Activated CD8-positive, alpha-beta T cell treated with anti-CD3 and anti-CD28 coated beads for 36 hours (primary cell): ENCODE results near the gene CCDC127. TPM values are rescaled to one million over a fixed set of nuclear protein-coding genes. Genes with fewer than 3 reads are reported as not detected.

Experiments
- ATAC-seq: fragments of 200-7000 bp; cut with Tn5 transposase; one replicate; pipeline ENCODE4 v1.10.0; 2021; ENCODE audit warnings: mild to moderate bottlenecking, moderate library complexity
- CTCF ChIA-PET: fragments of 350-600 bp; sonication (Branson Sonifier 250); formaldehyde crosslinking; loops from one replicate; lab custom pipeline; 2021; ENCODE audit warnings: antibody characterized with exemption; lab: Charles Lee
- POLR2A ChIA-PET: fragments of 350-600 bp; sonication (Branson Sonifier 250); formaldehyde crosslinking; loops from one replicate; lab custom pipeline; 2021; ENCODE audit warnings: antibody characterized with exemption; lab: Charles Lee
- DNase-seq: peaks from one replicate; pipeline ENCODE4 v3.0.0-alpha.2; 2020
- H3K27ac Mint-ChIP-seq: one replicate; pipeline ENCODE4 v1.8.0; 2021; ENCODE audit warnings: mild to moderate bottlenecking, mixed read lengths
- H3K27me3 Mint-ChIP-seq: one replicate; pipeline ENCODE4 v1.8.0; 2021; ENCODE audit warnings: mixed read lengths
- H3K36me3 Mint-ChIP-seq: one replicate; pipeline ENCODE4 v1.8.0; 2021; ENCODE audit warnings: low read depth, mixed read lengths
- H3K4me1 Mint-ChIP-seq: one replicate; pipeline ENCODE4 v1.8.0; 2021; ENCODE audit warnings: low read depth, mixed read lengths
- H3K4me3 Mint-ChIP-seq: one replicate; pipeline ENCODE4 v1.8.0; 2021; ENCODE audit warnings: mild to moderate bottlenecking, moderate library complexity, mixed read lengths
- H3K9me3 Mint-ChIP-seq: one replicate; pipeline ENCODE4 v1.8.0; 2021; ENCODE audit warnings: mixed read lengths
- CTCF ChIP-seq: fragments of 200-600 bp; IDR thresholded peaks from one replicate; pipeline ENCODE4 v1.8.0; 2022; ENCODE audit warnings: antibody characterized with exemption, mild to moderate bottlenecking
- intact Hi-C: fragments of 100-400 bp; cut with micrococcal nuclease; formaldehyde crosslinking; loops from one replicate; pipeline ENCODE4 v1.10.0; 2022
- total RNA-seq, 2 experiments: library from RNA; stranded (reverse); gene quantifications; one replicate each; pipeline ENCODE4 v1.2.3, GENCODE V29; 2021

Gene CCDC127
- total RNA-seq, 2 experiments from 2014 or later = 4.2 to 4.3 TPM

- H3K9me3 Mint-ChIP-seq = no peaks in the 10 kb centered on the region
- H3K27ac Mint-ChIP-seq = no peak overlapping the region
- POLR2A ChIA-PET = no interaction called here
- H3K36me3 Mint-ChIP-seq = no peaks in the 10 kb centered on the region
- peaks cover 6% of the 10 kb centered on the region for H3K27me3 Mint-ChIP-seq
- no peaks in the 10 kb centered on the region for H3K4me1 Mint-ChIP-seq
- ATAC-seq (no peak), DNase-seq (no peak)
- CTCF ChIA-PET = no interaction called here
- no peak overlapping the region for H3K4me3 Mint-ChIP-seq
- intact Hi-C loops = no loop called here
- no peak for TF ChIP-seq CTCF
These were observed 58.3 kb downstream of the CCDC127 start for GRCh38 chr5:159448-160172.

DNA sequence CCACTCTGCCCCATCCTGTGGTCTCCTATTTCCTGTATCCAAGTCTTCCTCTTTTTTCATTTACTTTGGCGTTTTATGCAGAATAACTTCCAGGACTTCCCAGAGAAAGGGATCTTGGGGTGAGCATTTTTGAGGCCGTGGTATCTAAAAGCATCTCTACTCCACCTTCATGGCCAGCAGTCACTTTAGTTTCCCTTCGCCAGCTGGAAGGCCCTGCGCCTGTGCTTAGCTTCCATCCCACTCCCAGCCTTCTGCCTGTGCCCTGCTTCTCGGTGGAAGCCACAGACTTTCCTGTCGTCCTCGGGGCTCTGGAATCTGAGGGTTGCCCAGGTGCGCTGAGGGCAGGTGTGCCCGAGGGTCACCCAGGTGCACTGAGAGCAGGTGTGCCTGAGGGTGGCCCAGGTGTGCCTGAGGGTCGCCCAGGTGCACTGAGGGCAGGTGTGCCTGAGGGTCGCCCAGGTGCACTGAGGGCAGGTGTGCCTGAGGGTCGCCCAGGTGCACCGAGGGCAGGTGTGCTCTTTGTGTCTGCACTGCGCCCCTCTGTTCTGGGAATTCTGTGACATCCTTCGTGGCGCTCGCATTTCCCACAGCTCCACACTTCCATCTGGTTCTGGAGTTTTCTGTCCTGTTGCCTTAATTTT lies 59.0 kb downstream of the CCDC127 start:
- ChIA-PET POLR2A (no interaction called here), CTCF (no interaction called here)
- peaks cover 6% of the 10 kb centered on the region for H3K27me3 Mint-ChIP-seq
- no peak overlapping the region for H3K27ac Mint-ChIP-seq
- no peak for DNase-seq
- no peak for ATAC-seq
- H3K4me1 Mint-ChIP-seq = no peaks in the 10 kb centered on the region
- no peak overlapping the region for H3K4me3 Mint-ChIP-seq
- H3K36me3 Mint-ChIP-seq = no peaks in the 10 kb centered on the region
- no peaks in the 10 kb centered on the region for H3K9me3 Mint-ChIP-seq
- no peak for TF ChIP-seq CTCF
- intact Hi-C loops = no loop called here

GRCh38 chr5:157801-158200 lies 60.2 kb downstream of the CCDC127 start:
- Mint-ChIP-seq H3K27ac (no peak overlapping the region), H3K9me3 (no peaks in the 10 kb centered on the region), H3K4me1 (no peaks in the 10 kb centered on the region), H3K4me3 (no peak overlapping the region), H3K36me3 (no peaks in the 10 kb centered on the region), H3K27me3 (peaks cover 6% of the 10 kb centered on the region)
- POLR2A ChIA-PET = no interaction called here
- no peak for TF ChIP-seq CTCF
- no peak for ATAC-seq
- CTCF ChIA-PET = no interaction called here
- intact Hi-C loops = no loop called here
- DNase-seq = no peak

DNA sequence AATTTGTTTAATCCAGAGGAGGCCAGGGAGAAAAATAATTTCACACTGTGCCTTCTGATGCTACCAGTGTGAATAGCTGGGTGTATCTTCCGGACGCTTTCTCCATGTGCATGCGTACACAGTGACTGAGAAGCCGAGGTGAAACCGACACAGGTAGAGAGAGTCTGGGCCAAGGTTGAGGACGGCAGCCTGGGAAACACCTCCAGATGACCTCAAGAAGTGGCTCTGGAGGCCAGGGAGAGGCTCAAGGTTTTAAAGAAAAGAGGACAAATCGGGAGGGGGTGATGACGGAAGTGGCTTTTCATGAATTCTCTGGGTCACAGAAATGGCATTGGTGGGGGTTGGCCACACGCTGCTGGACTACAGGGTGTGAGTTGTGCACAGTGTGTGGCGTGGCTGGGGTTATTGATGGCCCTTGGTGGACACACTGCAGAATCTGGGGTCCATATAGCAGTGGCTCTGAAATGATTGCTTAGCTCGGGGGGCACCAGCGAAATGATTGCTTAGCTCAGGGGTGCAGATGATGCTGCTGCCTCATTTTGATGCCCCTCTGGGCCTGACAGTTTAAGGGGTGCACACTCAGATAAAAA lies 60.7 kb downstream of the CCDC127 start:
- peaks cover 6% of the 10 kb centered on the region for H3K27me3 Mint-ChIP-seq
- no peaks in the 10 kb centered on the region for H3K36me3 Mint-ChIP-seq
- TF ChIP-seq CTCF = no peak
- ChIA-PET CTCF (no interaction called here), POLR2A (no interaction called here)
- ATAC-seq = no peak
- no peaks in the 10 kb centered on the region for H3K4me1 Mint-ChIP-seq
- H3K9me3 Mint-ChIP-seq = no peaks in the 10 kb centered on the region
- DNase-seq = no peak
- intact Hi-C loops = no loop called here
- no peak overlapping the region for H3K27ac Mint-ChIP-seq
- no peak overlapping the region for H3K4me3 Mint-ChIP-seq
